Esophagus squamous epithelium (tissue), 5 donors: ENCODE measurements around the gene TDRD5. TPM values are rescaled to one million over a fixed set of nuclear protein-coding genes. Genes with fewer than 3 reads are reported as not detected.

Experiments
- DNase-seq: peaks from one replicate; lab custom pipeline; 2025; lab: John Stamatoyannopoulos, UW
- H3K27ac ChIP-seq, 4 donors: fragments of 200-600 bp; sonication (generic); one replicate each; pipeline ENCODE4 v1.5.1; 2016 to 2019; ENCODE audit warnings: mild to moderate bottlenecking in 1 of 4
- H3K27me3 ChIP-seq, 4 donors: fragments of 200-600 bp; sonication (generic); 1 replicate in 3 of 4; 2 replicates in 1 of 4; pipeline versions ENCODE4 v1.5.1 to v1.6.0; 2017 to 2021; ENCODE audit warnings: antibody characterized with exemption in 1 of 4
- H3K36me3 ChIP-seq, 3 donors: fragments of 200-600 bp; sonication (generic); one replicate each; pipeline ENCODE4 v1.5.1; 2016 to 2019
- H3K4me1 ChIP-seq, 3 donors: fragments of 200-600 bp; sonication (generic); one replicate each; pipeline ENCODE4 v1.5.1; 2017 to 2019
- H3K4me3 ChIP-seq, 4 donors: fragments of 200-600 bp; sonication (generic); 1 replicate in 3 of 4; 2 replicates in 1 of 4; pipeline ENCODE4 v1.5.1; 2016 to 2019; ENCODE audit warnings: mild to moderate bottlenecking in 2 of 4, moderate library complexity in 1 of 4
- H3K9me3 ChIP-seq, 3 donors: fragments of 200-600 bp; sonication (generic); one replicate each; pipeline ENCODE4 v1.5.1; 2016 to 2019
- POLR2A ChIP-seq, 4 donors: fragments of 450-650 bp; IDR thresholded peaks; one replicate each; pipeline ENCODE4 v1.6.1; 2017; ENCODE audit warnings: antibody characterized with exemption in 4 of 4, mild to moderate bottlenecking in 4 of 4, moderate library complexity in 3 of 4
- WGBS, 2 donors: methylation state at CpG; one replicate each; pipeline ENCODE4 v1.1.5; 2018; 5-methylcytosine and 5-hydroxymethylcytosine counted together
- intact Hi-C: fragments of 100-400 bp; cut with DNase I; formaldehyde crosslinking; loops from one replicate; pipeline ENCODE4 v1.15.0; 2022
- small RNA-seq, 4 donors: library from RNA; depleted of rRNA; stranded (forward); fragments of <200 nt; gene quantifications; one replicate each; pipeline ENCODE3, GENCODE V24; 2016
- total RNA-seq, 4 donors: library from RNA; depleted of rRNA; stranded (reverse); fragments of >200 nt; gene quantifications; one replicate each; pipeline ENCODE4 v1.1.0, GENCODE V29; 2016
- TF ChIP-seq, protein P1 (sequence below), 6 experiments: fragments of 450-650 bp in 4 of 6; fragments of 200-600 bp in 2 of 6; sonication (generic) in 2 of 6; IDR thresholded peaks; one replicate each; pipeline ENCODE4 v1.5.1; 2016 to 2019; ENCODE audit warnings: antibody characterized with exemption in 6 of 6, mild to moderate bottlenecking in 4 of 6, moderate library complexity in 4 of 6
- donor health status: DM: yes; HTN: yes; CAD: no.

Gene TDRD5
- total RNA-seq, 4 donors from 2014 or later, result 0.15 to 0.72 (median 0.37) TPM

DNA sequence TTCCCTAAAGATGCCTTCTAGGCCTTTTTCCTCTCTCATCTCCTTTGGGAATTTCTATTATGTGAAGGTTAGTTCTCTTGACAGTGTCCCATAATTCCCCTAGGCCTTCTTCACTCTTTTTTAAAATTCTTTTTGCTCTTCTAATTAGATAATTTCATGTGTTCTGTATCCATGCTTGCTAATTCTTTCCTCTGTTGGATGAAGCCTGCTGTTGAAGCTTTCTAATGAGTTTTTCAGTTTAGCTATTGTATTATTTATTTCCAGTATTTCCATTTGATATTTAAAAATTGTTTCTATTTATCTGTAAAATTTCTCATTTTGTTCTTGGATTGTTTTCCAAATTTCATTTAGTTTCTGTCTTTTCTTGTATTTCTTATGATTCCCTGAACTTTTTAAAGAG is 123.0 kb downstream of the TDRD5 start:
- Histone ChIP-seq H3K36me3 (no peaks in the 10 kb centered on the region), H3K4me1 (peaks cover 0 to 10% (median 0%) of the 10 kb centered on the region in 3 donors), H3K9me3 (peaks cover 0 to 39% (median 17%) of the 10 kb centered on the region in 3 donors), H3K27me3 (no peaks in the 10 kb centered on the region), H3K4me3 (no peak overlapping the region), H3K27ac (no peak overlapping the region)
- no peak for DNase-seq
- intact Hi-C loops, result no loop called here
- TF ChIP-seq, protein P1, sequence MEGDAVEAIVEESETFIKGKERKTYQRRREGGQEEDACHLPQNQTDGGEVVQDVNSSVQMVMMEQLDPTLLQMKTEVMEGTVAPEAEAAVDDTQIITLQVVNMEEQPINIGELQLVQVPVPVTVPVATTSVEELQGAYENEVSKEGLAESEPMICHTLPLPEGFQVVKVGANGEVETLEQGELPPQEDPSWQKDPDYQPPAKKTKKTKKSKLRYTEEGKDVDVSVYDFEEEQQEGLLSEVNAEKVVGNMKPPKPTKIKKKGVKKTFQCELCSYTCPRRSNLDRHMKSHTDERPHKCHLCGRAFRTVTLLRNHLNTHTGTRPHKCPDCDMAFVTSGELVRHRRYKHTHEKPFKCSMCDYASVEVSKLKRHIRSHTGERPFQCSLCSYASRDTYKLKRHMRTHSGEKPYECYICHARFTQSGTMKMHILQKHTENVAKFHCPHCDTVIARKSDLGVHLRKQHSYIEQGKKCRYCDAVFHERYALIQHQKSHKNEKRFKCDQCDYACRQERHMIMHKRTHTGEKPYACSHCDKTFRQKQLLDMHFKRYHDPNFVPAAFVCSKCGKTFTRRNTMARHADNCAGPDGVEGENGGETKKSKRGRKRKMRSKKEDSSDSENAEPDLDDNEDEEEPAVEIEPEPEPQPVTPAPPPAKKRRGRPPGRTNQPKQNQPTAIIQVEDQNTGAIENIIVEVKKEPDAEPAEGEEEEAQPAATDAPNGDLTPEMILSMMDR (IDR thresholded peaks at IDR 0.05), result no peak
- TF ChIP-seq POLR2A (IDR thresholded peaks at IDR 0.05), result no peak

DNA sequence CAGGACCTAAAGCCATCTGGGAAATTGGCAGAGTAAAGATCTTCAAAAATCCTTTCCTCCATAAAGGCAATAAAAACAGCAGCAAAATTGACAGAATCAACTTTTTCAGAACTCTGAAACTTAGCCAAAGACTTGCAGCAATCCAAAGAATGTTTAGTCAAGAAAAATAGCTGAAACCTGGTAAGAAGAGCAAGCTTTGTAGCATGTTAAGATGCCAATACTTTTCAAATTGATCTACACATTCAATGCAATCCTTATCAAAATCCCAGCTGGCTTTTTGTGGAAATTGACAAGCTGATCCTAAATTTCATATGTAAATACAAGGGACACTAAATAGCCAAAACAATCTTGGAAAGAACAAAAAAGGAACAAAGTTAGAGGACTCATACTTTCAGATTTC is 127.6 kb downstream of the TDRD5 start:
- Histone ChIP-seq H3K27me3 (no peaks in the 10 kb centered on the region), H3K4me1 (no peaks in the 10 kb centered on the region), H3K27ac (no peak overlapping the region), H3K9me3 (peaks cover 0 to 41% (median 15%) of the 10 kb centered on the region in 3 donors), H3K4me3 (no peak overlapping the region), H3K36me3 (no peaks in the 10 kb centered on the region)
- intact Hi-C loops, result no loop called here
- no peak for DNase-seq
- no peak for TF ChIP-seq POLR2A (IDR thresholded peaks at IDR 0.05)
- TF ChIP-seq, protein P1 (IDR thresholded peaks at IDR 0.05), result no peak

DNA sequence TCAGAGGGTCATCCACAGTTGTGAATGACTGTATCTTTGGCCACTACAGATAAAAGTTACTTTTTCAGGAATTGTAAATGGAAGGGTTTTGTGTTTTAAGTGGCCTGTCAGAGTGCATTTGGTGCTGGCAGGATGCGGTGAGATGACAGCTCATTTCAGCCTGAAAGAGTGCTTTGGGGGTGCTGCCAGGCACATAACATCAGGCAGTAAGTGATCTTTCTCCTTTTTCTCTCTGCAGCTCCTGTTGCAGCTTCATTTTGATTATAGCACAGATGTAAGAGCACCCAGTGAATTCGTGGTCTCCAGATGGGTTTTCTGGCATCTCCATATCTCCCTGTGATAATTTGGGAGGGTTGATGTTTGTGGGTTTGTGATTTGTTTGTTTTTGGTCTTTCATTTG is 136.6 kb downstream of the TDRD5 start:
- intact Hi-C loops, result no loop called here
- no peak for TF ChIP-seq POLR2A (IDR thresholded peaks at IDR 0.05)
- TF ChIP-seq, protein P1 (IDR thresholded peaks at IDR 0.05), result no peak
- no peak overlapping the region for H3K4me3 ChIP-seq
- H3K27ac ChIP-seq, result no peak overlapping the region
- no peaks in the 10 kb centered on the region for H3K4me1 ChIP-seq
- H3K36me3 ChIP-seq, result no peaks in the 10 kb centered on the region
- no peak for DNase-seq
- H3K27me3 ChIP-seq, result peaks cover 0 to 12% (median 0%) of the 10 kb centered on the region in 4 donors
- 44 to 53% methylated on average over 2 of the region's 2 CpGs for WGBS, 2 donors
- no peaks in the 10 kb centered on the region for H3K9me3 ChIP-seq

DNA sequence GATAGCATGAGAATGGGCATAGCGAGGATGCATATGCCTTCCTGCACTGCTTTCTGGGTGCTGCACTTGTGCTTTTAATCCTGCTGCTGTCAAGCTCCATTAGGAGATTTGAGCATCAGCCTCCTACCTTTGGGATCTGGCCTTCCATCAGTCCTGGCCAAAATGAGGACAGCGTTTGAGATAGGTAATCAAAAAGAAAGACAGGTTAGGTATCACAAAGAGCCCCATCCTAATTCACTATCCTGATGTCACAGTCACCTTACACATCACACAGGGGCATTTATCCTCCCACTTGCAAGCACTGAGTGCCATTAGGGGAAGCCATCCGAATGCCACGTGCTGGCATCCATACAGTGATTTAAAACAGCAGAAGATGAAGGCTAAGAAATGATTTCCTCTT is 138.2 kb downstream of the TDRD5 start:
- TF ChIP-seq, protein P1 (IDR thresholded peaks at IDR 0.05), result no peak
- TF ChIP-seq POLR2A (IDR thresholded peaks at IDR 0.05), result no peak
- Histone ChIP-seq H3K36me3 (no peaks in the 10 kb centered on the region), H3K27ac (no peak overlapping the region), H3K9me3 (no peaks in the 10 kb centered on the region), H3K27me3 (peaks cover 0 to 12% (median 0%) of the 10 kb centered on the region in 4 donors), H3K4me3 (no peak overlapping the region), H3K4me1 (no peaks in the 10 kb centered on the region)
- WGBS, 2 donors, result 70 to 76% methylated on average over 4 of the region's 4 CpGs
- intact Hi-C loops, result no loop called here
- DNase-seq, result no peak

DNA sequence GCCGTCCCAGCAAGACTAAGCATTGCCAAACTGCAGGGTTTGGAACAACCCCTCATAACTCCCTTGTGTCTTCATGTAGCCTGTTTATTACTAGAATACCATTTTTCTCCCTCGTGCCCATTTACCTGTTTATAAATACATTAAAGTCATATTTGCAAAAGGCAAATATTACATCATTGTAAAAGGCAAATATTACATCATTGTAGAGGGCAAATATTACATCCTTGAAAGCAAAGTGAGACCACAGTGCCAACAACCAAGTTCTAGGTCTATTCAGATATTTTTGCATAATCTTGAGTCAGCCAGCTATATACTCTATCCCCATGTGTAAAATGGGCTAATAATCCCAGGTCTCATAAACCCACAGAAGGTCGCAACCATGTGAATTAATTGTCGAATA is 140.0 kb downstream of the TDRD5 start:
- no peak overlapping the region for H3K27ac ChIP-seq
- H3K27me3 ChIP-seq, result peaks cover 0 to 20% (median 0%) of the 10 kb centered on the region in 4 donors
- intact Hi-C loops, result no loop called here
- no peak overlapping the region for H3K4me3 ChIP-seq
- H3K36me3 ChIP-seq, result no peaks in the 10 kb centered on the region
- no peaks in the 10 kb centered on the region for H3K9me3 ChIP-seq
- no peak for DNase-seq
- WGBS, 2 donors, result 71% methylated on average over 4 of the region's 4 CpGs
- H3K4me1 ChIP-seq, result no peaks in the 10 kb centered on the region
- TF ChIP-seq POLR2A (IDR thresholded peaks at IDR 0.05), result no peak
- TF ChIP-seq, protein P1 (IDR thresholded peaks at IDR 0.05), result no peak

Small RNA genes within 50 kb of the gene (small RNA-seq; reads per million reads assigned to genes)
- gene RNU5F-2P, result 0 reads per million in 4 donors

Other genes with a start within 250 kb of the TDRD5 start
- gene AXDND1, start 225.9 kb upstream of the TDRD5 start, total RNA-seq, result under 1 TPM in 1 of 4 donors, not detected in 3; 0.19 TPM
- gene NPHS2, start 15.9 kb upstream of the TDRD5 start, total RNA-seq, result not detected
- gene FAM163A, start 151.5 kb downstream of the TDRD5 start, total RNA-seq, result not detected